HepG2 (cell line): Measurements from ENCODE around the gene POLR3E. TPM values are rescaled to one million over a fixed set of nuclear protein-coding genes. Genes with fewer than 3 reads are reported as not detected.
A peak's percentile ranks its signal among the peaks of the same experiment; 100 is the strongest.

Experiments
- ATF1 ChIP-seq: IDR thresholded peaks from 2 replicates; pipeline ENCODE4 v1.6.1; 2016; ENCODE audit warnings: mild to moderate bottlenecking, control low read depth
- BRCA1 ChIP-seq: sonication (generic); formaldehyde crosslinking; IDR thresholded peaks from 2 replicates; pipeline ENCODE4 v1.4.0; 2020; ENCODE audit warnings: missing genetic modification reagents
- IKZF1 ChIP-seq: fragments of 450-650 bp; IDR thresholded peaks from 2 replicates; pipeline ENCODE4 v1.7.1; 2016
- NONO ChIP-seq, 2 experiments: fragments of 450-650 bp in 1 of 2; sonication (generic) in 1 of 2; formaldehyde crosslinking in 1 of 2; IDR thresholded peaks in 1 of 2; conservative IDR thresholded peaks in 1 of 2; 2 replicates each; pipeline versions ENCODE4 v1.6.1 to v1.8.0; 2017 to 2022; ENCODE audit warnings: mild to moderate bottlenecking in 1 of 2, missing genetic modification reagents in 1 of 2, moderate library complexity in 1 of 2
- REST ChIP-seq, 2 experiments: IDR thresholded peaks; 2 replicates each; pipeline ENCODE4 v1.6.1; 2011 to 2012; ENCODE audit warnings: low read length in 2 of 2, borderline replicate concordance in 1 of 2, low read depth in 1 of 2, mild to moderate bottlenecking in 1 of 2, moderate library complexity in 1 of 2
- ZNF253 ChIP-seq: sonication (generic); formaldehyde crosslinking; IDR thresholded peaks from 2 replicates; pipeline ENCODE4 v1.8.0; 2022; ENCODE audit warnings: mild to moderate bottlenecking, missing genetic modification reagents, borderline replicate concordance
- ZNF318 ChIP-seq: sonication (generic); formaldehyde crosslinking; IDR thresholded peaks from 2 replicates; pipeline ENCODE4 v1.4.0; 2020; ENCODE audit warnings: mild to moderate bottlenecking, missing genetic modification reagents
- ZNF496 ChIP-seq: sonication (generic); formaldehyde crosslinking; IDR thresholded peaks from 2 replicates; pipeline ENCODE4 v1.8.1; 2023; ENCODE audit warnings: mild to moderate bottlenecking, moderate library complexity, missing genetic modification reagents; ENCODE audit not compliant: insufficient replicate concordance
- ZNF776 ChIP-seq: sonication (generic); formaldehyde crosslinking; IDR thresholded peaks from 2 replicates; pipeline ENCODE4 v1.4.0; 2020; ENCODE audit warnings: mild to moderate bottlenecking, missing genetic modification reagents
- polyA plus RNA-seq, 8 experiments: library from polyadenylated mRNA; depleted of rRNA in 3 of 8; stranded (reverse) in 7 of 8; unstranded in 1 of 8; fragments of >200 nt; fragmentation: Illumina TruSeq in 4 of 8; extraction: Trizol in 4 of 8; gene quantifications; 2 replicates each; pipeline versions ENCODE4 v1.2.1 to v1.2.3, GENCODE V29; 2011 to 2016; ENCODE audit warnings: low read depth in 4 of 8, missing spikeins in 1 of 8, mixed read lengths in 1 of 8; ENCODE audit not compliant: insufficient read depth in 1 of 8
- total RNA-seq, 5 experiments: library from RNA; depleted of rRNA; stranded (reverse); fragments of >200 nt; fragmentation: Illumina TruSeq; extraction: Trizol; gene quantifications; 2 replicates each; pipeline ENCODE4 v1.2.3, GENCODE V29; 2016; ENCODE audit warnings: low read depth in 1 of 5
- TF ChIP-seq, protein P1 (sequence below): IDR thresholded peaks from 2 replicates; pipeline ENCODE4 v1.6.1; 2012; ENCODE audit warnings: low read depth, low read length, improper control_type of control experiment
- TF ChIP-seq, protein P2 (sequence below): sonication (generic); formaldehyde crosslinking; conservative IDR thresholded peaks from 2 replicates; pipeline ENCODE4 v1.5.0; 2020; ENCODE audit warnings: missing genetic modification reagents

POLR3E gene
- total and polyA plus RNA-seq, 2 of the 13 experiments (the other 11 are each of a cell fraction or from before 2014, with no cell fraction given) = 135 to 262 TPM

- TF ChIP-seq, protein P1, sequence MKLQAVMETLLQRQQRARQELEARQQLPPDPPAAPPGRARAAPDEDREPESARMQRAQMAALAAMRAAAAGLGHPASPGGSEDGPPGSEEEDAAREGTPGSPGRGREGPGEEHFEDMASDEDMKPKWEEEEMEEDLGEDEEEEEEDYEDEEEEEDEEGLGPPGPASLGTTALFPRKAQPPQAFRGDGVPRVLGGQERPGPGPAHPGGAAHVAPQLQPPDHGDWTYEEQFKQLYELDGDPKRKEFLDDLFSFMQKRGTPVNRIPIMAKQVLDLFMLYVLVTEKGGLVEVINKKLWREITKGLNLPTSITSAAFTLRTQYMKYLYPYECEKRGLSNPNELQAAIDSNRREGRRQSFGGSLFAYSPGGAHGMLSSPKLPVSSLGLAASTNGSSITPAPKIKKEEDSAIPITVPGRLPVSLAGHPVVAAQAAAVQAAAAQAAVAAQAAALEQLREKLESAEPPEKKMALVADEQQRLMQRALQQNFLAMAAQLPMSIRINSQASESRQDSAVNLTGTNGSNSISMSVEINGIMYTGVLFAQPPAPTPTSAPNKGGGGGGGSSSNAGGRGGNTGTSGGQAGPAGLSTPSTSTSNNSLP = no peak; the same call in 1 of the 2 replicates
- TF ChIP-seq REST (IDR thresholded peaks at IDR 0.05; ENCODE audit: borderline replicate concordance in 1 of 2, low read depth in 1 of 2, low read length in 2 of 2) (peak in 1 of 2 experiments; percentile 19; a peak in 1 of 4 replicates), NONO (IDR thresholded peaks at IDR 0.05) (no peak), NONO (CRISPR knock-in tag; conservative IDR thresholded peaks at IDR 0.05) (no peak), IKZF1 (no peak), ZNF496 (CRISPR knock-in tag) (no peak), ATF1 (peak; percentile 84), BRCA1 (CRISPR knock-in tag) (peak; percentile 74; the same call in 1 of the 2 replicates), ZNF318 (CRISPR knock-in tag) (no peak; the same call in 1 of the 2 replicates), ZNF776 (CRISPR knock-in tag) (no peak), ZNF253 (no peak; the same call in 1 of the 2 replicates)
- TF ChIP-seq, protein P2, sequence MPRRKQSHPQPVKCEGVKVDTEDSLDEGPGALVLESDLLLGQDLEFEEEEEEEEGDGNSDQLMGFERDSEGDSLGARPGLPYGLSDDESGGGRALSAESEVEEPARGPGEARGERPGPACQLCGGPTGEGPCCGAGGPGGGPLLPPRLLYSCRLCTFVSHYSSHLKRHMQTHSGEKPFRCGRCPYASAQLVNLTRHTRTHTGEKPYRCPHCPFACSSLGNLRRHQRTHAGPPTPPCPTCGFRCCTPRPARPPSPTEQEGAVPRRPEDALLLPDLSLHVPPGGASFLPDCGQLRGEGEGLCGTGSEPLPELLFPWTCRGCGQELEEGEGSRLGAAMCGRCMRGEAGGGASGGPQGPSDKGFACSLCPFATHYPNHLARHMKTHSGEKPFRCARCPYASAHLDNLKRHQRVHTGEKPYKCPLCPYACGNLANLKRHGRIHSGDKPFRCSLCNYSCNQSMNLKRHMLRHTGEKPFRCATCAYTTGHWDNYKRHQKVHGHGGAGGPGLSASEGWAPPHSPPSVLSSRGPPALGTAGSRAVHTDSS (CRISPR knock-in tag) = peak; percentile 93; the same call in 1 of the 2 replicates
These were observed 893 bp downstream of the POLR3E start (continued) for GRCh38 chr16:22297871-22298733.
